Small intestine (tissue), 7 donors: Measurements from ENCODE around the gene PDE11A. TPM values are rescaled to one million over a fixed set of nuclear protein-coding genes. Genes with fewer than 3 reads are reported as not detected.

Experiments used
- DNase-seq, 2 donors: peaks; one replicate each; pipeline versions ENCODE4 v3.0.0 to v3.0.0-alpha.2; 2013
- FAIRE-seq: peaks from 2 replicates; lab custom pipeline; 2012; peaks lifted over from hg19 to GRCh38; lab: Jason Lieb, UNC
- H3K27ac ChIP-seq, 3 donors: one replicate each; pipeline ENCODE4 v1.5.1; 2013; ENCODE audit warnings: low read length in 2 of 3, mild to moderate bottlenecking in 2 of 3, control low read depth in 1 of 3, inconsistent platforms in 1 of 3, low read depth in 1 of 3, moderate library complexity in 1 of 3
- H3K27me3 ChIP-seq, 3 donors: one replicate each; pipeline ENCODE4 v1.6.1; 2013; ENCODE audit warnings: low read length in 3 of 3, inconsistent platforms in 1 of 3; ENCODE audit not compliant: control insufficient read depth in 3 of 3, insufficient read depth in 3 of 3
- H3K36me3 ChIP-seq, 3 donors: one replicate each; pipeline ENCODE4 v1.6.1; 2013; ENCODE audit warnings: low read length in 3 of 3, inconsistent platforms in 1 of 3, low read depth in 1 of 3, mild to moderate bottlenecking in 1 of 3, moderate library complexity in 1 of 3; ENCODE audit not compliant: control insufficient read depth in 3 of 3, insufficient read depth in 2 of 3
- H3K4me1 ChIP-seq, 3 donors: one replicate each; pipeline ENCODE4 v1.6.1; 2013; ENCODE audit warnings: low read length in 2 of 3, inconsistent platforms in 1 of 3, low read depth in 1 of 3, mild to moderate bottlenecking in 1 of 3, moderate library complexity in 1 of 3; ENCODE audit not compliant: control insufficient read depth in 3 of 3, insufficient read depth in 2 of 3
- H3K4me3 ChIP-seq, 3 donors: one replicate each; pipeline ENCODE4 v1.5.1; 2013; ENCODE audit warnings: low read length in 3 of 3, control low read depth in 1 of 3, inconsistent platforms in 1 of 3, low read depth in 1 of 3, mild to moderate bottlenecking in 1 of 3, moderate library complexity in 1 of 3
- H3K9me3 ChIP-seq, 2 donors: one replicate each; pipeline ENCODE4 v1.6.1; 2013; ENCODE audit warnings: low read depth in 1 of 2, low read length in 1 of 2; ENCODE audit not compliant: control insufficient read depth in 2 of 2, insufficient read depth in 1 of 2
- WGBS, 3 donors: extraction: QIAGEN DNeasy Blood & Tissue Kit; methylation state at CpG; one replicate each; pipeline ENCODE4 v1.1.7; 2013; 5-methylcytosine and 5-hydroxymethylcytosine counted together
- polyA plus RNA-seq, 4 donors: library from polyadenylated mRNA; stranded (reverse) in 3 of 4; unstranded in 1 of 4; fragments of 200-250 nt in 3 of 4; fragments of 120-200 nt in 1 of 4; gene quantifications; one replicate each; pipeline versions ENCODE4 v1.2.1 to v1.2.3, GENCODE V29; 2013
- donor health status: healthy with polysubstance abuse.
- donor health status: control.
- donor health status: control.
- donor health status: Bipolar disorder and iron deficiency.
- donor health status: healthy.

The PDE11A gene
- polyA plus RNA-seq, 4 donors: 0.27 to 3.8 (median 0.84) TPM

DNA sequence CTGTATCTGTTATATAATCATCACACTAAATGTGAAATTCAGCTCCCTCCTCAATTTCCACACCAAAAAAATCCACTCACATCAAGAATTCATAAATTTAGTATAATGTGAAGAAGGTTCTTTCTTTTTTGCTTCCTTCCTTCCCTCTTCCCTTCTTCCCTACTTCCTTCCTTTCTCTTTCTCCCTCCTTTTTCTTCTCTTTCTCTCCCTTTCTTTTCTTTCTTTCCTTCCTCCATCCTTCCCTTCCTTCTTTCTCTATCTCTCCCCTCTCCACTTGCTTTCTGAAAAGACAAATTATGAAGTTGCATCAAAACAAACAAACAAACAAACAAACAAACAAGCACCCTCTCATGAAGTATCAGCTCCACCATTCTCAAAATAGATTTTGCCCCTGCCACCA lies 290.0 kb downstream of the PDE11A start:
- no peaks in the 10 kb centered on the region for H3K27me3 ChIP-seq
- H3K4me1 ChIP-seq: peaks cover 0 to 7% (median 0%) of the 10 kb centered on the region in 3 donors
- no peaks in the 10 kb centered on the region for H3K9me3 ChIP-seq
- H3K36me3 ChIP-seq: no peaks in the 10 kb centered on the region
- H3K4me3 ChIP-seq: no peak overlapping the region
- H3K27ac ChIP-seq: no peak overlapping the region
- DNase-seq (no peak), FAIRE-seq (no peak)

DNA sequence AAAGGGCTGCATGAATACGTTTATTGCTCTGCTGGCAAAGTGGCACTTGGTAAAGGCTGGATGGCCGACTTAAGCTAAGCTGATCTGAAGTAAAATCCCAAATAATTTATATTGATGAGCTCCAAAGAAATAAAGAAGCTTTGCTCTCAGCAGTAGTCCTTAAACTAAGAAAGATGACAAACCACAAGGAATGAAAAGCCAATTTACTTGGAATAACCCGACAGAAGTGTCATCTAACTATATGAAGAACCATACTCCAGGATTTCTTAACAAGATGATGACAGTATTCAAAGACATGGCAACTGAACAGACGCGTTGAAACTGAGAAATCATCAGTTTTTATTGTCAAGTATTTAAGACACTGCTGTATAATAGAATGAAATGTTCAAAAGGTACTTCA lies 294.1 kb downstream of the PDE11A start:
- no peak for FAIRE-seq
- Histone ChIP-seq H3K4me1 (no peaks in the 10 kb centered on the region), H3K4me3 (no peak overlapping the region), H3K27ac (no peak overlapping the region), H3K36me3 (no peaks in the 10 kb centered on the region), H3K9me3 (no peaks in the 10 kb centered on the region), H3K27me3 (no peaks in the 10 kb centered on the region)
- WGBS, 3 donors: 87 to 92% (median 90%) methylated on average over 5 of the region's 5 CpGs
- DNase-seq: no peak

DNA sequence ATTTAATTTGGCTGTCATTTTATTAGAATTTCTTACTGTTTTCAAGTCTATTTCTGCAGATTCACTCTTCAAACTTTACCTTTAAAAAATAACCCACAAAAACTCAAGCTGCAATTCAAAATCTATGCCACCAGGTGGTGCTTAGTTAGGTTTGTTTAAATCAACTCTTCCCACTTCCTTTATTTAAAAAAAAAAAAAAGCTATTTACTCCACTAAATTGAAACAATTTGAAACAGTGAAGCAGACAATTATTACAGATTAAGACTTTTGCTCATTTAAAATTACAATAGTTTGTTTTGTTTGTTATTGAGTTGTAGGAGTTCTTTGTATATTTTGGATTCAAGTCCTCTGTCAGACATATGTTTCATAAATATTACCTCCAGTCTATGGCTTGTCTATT lies 300.0 kb downstream of the PDE11A start:
- Histone ChIP-seq H3K4me1 (no peaks in the 10 kb centered on the region), H3K36me3 (no peaks in the 10 kb centered on the region), H3K27ac (no peak overlapping the region), H3K4me3 (no peak overlapping the region), H3K27me3 (no peaks in the 10 kb centered on the region), H3K9me3 (no peaks in the 10 kb centered on the region)
- peak; percentile 32 to 39 for DNase-seq
- peak; percentile 96 for FAIRE-seq

DNA sequence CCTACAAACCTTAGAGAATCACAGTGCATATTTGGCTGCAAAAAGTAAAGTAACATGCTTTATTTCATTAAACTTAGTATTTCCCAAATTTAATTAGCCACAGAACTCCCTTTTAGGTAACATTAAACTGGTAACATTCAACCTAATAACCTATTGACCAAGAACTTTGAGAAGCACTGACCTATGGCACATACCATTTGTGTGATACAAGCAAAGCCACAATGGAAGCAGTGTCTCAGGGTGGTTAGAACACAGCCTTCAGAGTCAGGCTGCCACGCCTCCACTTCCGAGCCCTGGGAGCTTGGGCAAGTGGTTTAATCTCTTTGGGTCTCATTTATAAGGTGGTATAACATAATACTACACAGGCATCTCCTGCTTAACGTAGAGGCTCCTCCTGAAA lies 301.4 kb downstream of the PDE11A start:
- H3K9me3 ChIP-seq: no peaks in the 10 kb centered on the region
- 28 to 64% (median 45%) methylated on average over 3 of the region's 3 CpGs for WGBS, 3 donors
- FAIRE-seq (no peak), DNase-seq (peak in 1 of 2 donors; percentile 18)
- no peak overlapping the region for H3K4me3 ChIP-seq
- no peak overlapping the region for H3K27ac ChIP-seq
- no peaks in the 10 kb centered on the region for H3K4me1 ChIP-seq
- H3K36me3 ChIP-seq: no peaks in the 10 kb centered on the region
- H3K27me3 ChIP-seq: no peaks in the 10 kb centered on the region

DNA sequence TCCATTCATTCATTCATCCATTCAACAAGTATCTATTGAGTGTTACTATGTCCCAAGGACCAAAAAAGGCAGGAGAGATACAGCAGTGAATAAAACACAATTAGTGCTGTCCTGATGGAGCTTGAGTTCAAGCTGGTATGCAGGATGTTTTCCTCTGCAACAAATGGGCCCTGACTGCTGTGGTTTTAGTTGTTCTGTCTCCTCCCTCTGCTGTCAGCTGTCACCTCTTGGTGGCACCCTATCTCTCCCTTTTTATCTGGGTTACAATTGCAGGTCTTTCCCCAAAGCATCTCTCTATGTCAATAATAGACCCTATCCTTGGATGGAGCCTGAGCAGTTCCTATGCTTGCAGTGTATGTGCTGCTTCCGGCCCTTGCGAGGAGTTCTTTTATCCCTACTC lies 304.8 kb downstream of the PDE11A start:
- no peaks in the 10 kb centered on the region for H3K36me3 ChIP-seq
- 95 to 98% (median 95%) methylated on average over 2 of the region's 2 CpGs for WGBS, 3 donors
- no peak overlapping the region for H3K4me3 ChIP-seq
- no peaks in the 10 kb centered on the region for H3K9me3 ChIP-seq
- no peaks in the 10 kb centered on the region for H3K4me1 ChIP-seq
- no peak overlapping the region for H3K27ac ChIP-seq
- no peaks in the 10 kb centered on the region for H3K27me3 ChIP-seq
- FAIRE-seq (no peak), DNase-seq (no peak)

DNA sequence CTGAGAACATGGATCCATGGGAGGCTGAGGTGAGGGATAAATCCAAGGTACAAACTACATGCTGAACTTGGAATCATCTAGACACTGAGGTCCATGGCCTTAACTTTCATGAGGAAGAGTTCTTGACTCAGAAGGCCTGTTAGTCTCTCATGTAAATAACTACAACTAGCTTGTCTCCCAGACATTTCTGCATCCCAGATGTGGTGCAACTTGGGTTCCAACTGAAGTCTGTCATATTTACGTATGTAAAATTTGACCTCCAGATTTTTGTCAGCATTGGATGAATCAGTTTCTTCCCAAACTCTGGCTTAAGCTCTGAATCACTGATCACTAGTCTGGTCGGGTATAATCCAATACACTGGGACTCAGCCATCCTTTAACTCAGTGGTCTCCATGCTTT lies 306.9 kb downstream of the PDE11A start:
- no peak overlapping the region for H3K27ac ChIP-seq
- 86 to 95% (median 93%) methylated on average over 2 of the region's 2 CpGs for WGBS, 3 donors
- no peaks in the 10 kb centered on the region for H3K36me3 ChIP-seq
- DNase-seq (no peak), FAIRE-seq (no peak)
- peaks cover 0 to 2% (median 0%) of the 10 kb centered on the region in 3 donors for H3K27me3 ChIP-seq
- H3K4me1 ChIP-seq: no peaks in the 10 kb centered on the region
- no peaks in the 10 kb centered on the region for H3K9me3 ChIP-seq
- no peak overlapping the region for H3K4me3 ChIP-seq

DNA sequence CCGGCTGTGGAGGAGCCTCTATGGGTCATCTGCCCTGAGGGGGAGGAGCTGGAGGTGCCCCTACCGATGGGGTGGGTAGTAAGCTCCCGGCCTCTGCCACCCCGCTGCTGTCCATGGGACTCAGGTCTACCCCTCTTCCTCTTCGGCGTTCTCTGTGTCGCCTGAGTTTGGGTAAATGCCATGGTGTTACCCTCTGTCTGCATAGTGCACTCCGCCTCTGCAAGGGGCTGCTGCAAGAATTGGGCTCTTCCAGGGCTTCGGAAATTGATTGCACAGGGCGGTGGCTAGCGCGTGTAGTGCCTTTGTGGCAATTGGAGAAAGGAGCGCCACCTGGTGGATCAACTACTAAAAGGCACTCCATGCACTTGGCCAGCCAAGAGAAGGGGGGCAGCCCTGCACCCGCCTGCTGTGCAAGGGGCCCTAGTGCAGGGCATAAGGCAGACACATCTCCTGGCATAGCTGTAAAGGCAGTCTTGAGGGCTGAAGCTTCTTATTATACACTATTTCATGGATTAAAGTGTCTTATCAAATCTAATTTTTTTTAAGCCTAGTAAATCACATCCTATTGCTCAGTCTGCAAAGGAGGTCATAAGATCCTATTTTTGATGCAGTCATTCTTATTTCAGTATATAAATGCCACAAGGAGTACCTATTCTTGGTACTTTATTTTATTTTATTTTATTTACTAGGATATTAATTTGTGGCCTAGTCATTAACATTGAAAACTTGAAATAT lies 308.9 kb downstream of the PDE11A start:
- peak; percentile 66 to 85 for DNase-seq
- WGBS, 3 donors: 28 to 33% (median 30%) methylated on average over 14 of the region's 14 CpGs
- H3K4me1 ChIP-seq: no peaks in the 10 kb centered on the region
- no peak overlapping the region for H3K4me3 ChIP-seq
- H3K36me3 ChIP-seq: no peaks in the 10 kb centered on the region
- H3K9me3 ChIP-seq: no peaks in the 10 kb centered on the region
- H3K27me3 ChIP-seq: peaks cover 0 to 2% (median 0%) of the 10 kb centered on the region in 3 donors
- FAIRE-seq: no peak
- H3K27ac ChIP-seq: no peak overlapping the region

DNA sequence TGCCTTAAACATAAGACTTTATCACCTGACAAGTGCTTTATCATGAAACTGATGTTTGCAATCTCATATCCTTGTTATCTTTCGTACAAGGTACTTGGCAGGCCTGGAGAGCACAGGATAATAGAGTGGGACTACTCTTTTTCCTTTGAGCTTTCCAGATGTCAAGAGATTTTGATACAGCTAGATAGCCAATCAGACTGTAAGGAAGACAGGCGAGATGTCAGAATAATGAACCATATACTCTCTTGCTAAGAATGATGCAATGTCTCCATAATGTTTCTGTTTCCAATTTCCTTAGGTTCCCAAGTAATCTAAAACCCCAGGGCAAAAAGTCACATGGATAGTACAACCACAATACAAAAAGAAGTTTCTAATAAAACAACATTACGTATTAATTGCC lies 313.1 kb downstream of the PDE11A start:
- H3K4me1 ChIP-seq: no peaks in the 10 kb centered on the region
- DNase-seq (no peak), FAIRE-seq (no peak)
- 75 to 82% (median 76%) methylated on average over 3 of the region's 3 CpGs for WGBS, 3 donors
- H3K36me3 ChIP-seq: no peaks in the 10 kb centered on the region
- no peaks in the 10 kb centered on the region for H3K9me3 ChIP-seq
- H3K27me3 ChIP-seq: peaks cover 0 to 2% (median 0%) of the 10 kb centered on the region in 3 donors
- H3K4me3 ChIP-seq: no peak overlapping the region
- no peak overlapping the region for H3K27ac ChIP-seq
